ENCODE results near the gene TMBIM4.

The TMBIM4 gene

DNA sequence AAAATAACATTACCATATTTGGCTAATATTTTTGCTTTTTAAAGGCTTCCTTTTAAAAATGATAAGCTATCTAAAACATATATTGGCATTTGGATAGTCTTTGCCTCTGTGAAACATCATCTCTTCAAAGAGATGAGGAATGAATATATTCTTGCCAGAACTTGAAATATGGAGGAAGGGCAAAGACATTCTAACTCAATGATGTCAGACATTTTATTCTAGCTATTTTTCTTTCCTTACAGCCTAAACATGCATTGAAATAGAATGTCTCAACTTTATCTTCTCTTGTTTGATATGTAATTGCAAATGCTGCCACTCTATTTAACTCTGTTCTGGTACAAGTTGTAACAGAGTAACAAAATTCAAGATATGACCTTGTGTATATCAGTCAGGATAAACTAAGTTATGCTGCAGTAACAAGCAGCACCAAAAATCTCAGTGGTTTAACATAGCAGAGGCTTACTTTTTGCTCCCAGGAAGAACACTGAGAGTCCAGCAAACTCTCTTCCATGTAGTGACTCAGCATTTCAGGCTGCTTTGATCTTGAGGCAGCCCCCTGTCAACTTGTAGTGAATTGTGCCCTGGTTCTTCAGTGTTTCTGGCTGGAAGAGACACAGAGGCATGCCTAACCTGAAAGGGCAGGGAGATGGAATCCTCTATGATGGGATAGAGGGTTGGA, 30.2 kb upstream of the TMBIM4 start:
- DNase-seq (ENCODE audit: insufficient read length, low spot score) (no peak), FAIRE-seq (no peak)
- TF ChIP-seq, protein P1, sequence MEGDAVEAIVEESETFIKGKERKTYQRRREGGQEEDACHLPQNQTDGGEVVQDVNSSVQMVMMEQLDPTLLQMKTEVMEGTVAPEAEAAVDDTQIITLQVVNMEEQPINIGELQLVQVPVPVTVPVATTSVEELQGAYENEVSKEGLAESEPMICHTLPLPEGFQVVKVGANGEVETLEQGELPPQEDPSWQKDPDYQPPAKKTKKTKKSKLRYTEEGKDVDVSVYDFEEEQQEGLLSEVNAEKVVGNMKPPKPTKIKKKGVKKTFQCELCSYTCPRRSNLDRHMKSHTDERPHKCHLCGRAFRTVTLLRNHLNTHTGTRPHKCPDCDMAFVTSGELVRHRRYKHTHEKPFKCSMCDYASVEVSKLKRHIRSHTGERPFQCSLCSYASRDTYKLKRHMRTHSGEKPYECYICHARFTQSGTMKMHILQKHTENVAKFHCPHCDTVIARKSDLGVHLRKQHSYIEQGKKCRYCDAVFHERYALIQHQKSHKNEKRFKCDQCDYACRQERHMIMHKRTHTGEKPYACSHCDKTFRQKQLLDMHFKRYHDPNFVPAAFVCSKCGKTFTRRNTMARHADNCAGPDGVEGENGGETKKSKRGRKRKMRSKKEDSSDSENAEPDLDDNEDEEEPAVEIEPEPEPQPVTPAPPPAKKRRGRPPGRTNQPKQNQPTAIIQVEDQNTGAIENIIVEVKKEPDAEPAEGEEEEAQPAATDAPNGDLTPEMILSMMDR (IDR thresholded peaks at IDR 0.05; ENCODE audit: insufficient read depth, missing control alignments): no peak

DNA sequence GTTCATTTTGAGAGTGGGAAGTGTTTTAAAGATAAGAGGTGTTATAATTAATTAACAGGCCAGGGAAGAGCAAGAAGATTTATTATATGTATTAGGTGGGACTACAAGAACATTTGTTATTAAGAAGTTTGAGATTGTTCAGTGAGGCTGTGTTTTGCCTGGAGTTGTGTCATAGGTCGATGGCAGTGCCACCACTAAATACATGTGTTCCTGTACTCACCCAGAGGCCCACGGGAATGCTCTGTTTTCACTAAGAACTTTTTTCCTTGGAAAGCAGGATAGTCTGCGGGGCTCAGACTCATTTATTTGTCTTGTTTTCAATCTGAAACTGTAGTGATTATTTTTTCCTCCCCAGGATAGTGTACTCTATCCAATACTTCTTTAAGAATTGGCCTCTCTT, 29.3 kb upstream of the TMBIM4 start:
- DNase-seq (ENCODE audit: insufficient read length, low spot score): no peak
- TF ChIP-seq, protein P1 (IDR thresholded peaks at IDR 0.05; ENCODE audit: insufficient read depth, missing control alignments): no peak
- no peak for FAIRE-seq

DNA sequence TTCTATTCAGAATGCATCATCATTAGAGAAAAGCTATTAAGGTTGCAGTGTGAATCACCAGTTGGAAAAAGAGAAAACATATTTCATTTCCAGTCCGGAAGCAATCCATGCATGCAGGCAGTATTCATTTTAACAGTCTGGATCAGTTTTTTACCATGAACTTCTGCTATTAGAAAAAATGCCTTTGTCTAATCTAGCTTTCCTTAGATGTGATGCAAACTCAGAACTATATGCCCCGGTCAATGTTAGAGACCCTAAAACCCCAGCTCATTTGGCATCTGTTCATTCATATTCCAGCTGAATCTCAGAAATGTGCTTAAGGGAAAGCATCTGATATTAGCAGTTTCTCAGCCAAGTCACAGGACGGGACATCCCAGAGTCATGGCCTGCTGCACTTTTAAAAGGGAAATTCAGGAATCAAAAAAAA, 27.7 kb upstream of the TMBIM4 start:
- FAIRE-seq (no peak), DNase-seq (ENCODE audit: insufficient read length, low spot score) (no peak)
- TF ChIP-seq, protein P1 (IDR thresholded peaks at IDR 0.05; ENCODE audit: insufficient read depth, missing control alignments): no peak

DNA sequence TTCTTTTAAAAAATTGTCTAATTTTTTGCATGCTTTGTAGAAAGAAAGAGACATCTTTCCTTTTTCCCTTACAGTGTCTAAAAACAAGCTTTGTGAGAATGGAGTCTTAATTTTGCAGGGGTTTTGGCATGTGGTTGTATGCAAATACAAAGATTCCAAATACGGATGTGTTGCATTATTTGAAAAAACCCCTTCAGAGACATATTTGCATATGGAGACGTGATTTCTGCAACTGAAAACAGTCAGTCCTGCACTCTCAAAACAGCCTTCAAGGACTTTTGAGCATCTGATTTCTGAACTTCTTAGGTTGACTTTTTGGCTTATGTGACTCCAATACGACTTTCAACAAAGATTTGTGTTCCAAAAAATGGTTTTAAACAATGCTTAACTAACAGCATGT, 27.0 kb upstream of the TMBIM4 start:
- FAIRE-seq: no peak
- DNase-seq (ENCODE audit: insufficient read length, low spot score): no peak
- TF ChIP-seq, protein P1 (IDR thresholded peaks at IDR 0.05; ENCODE audit: insufficient read depth, missing control alignments): no peak

DNA sequence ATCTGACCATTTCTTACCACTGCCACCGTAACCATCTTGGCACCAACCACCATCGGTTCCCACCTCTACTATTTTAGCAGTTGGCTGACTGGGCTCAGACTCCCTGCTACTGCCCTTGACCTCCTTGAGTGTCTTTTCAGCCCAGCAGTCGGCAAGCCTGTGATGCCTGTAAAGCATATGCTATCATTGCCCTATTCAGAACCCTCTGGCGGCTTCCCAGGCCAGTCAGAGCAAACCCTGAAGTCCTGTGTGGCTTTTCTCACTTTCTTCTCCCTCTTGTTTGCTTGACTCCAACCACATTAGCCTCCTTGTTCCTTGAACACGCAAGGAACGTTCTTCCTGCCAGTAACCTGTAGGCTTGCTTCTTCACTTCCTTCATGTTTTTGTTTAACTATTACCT, 25.4 kb upstream of the TMBIM4 start:
- DNase-seq (ENCODE audit: insufficient read length, low spot score): no peak
- TF ChIP-seq, protein P1 (IDR thresholded peaks at IDR 0.05; ENCODE audit: insufficient read depth, missing control alignments): no peak
- FAIRE-seq: no peak

DNA sequence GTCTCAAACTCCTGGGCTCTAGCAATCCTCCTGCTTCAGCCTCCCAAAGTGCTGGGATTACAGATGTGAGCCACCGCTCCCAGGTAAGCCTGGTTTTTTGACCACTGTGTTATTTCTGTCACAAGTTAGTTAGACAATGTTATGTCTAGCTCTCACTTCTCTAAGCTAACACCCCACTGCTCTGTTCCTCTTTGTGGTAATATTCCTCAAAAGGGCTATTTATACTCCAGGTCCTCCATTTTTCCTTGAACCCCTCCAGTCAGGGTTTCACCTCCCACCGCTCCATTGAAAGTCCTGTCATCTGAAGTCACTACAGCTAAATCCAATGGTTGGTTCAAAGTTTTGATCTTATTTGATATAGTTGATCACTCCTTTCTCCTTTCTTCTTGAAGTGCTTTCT, 24.3 kb upstream of the TMBIM4 start:
- DNase-seq (ENCODE audit: insufficient read length, low spot score) (no peak), FAIRE-seq (no peak)
- TF ChIP-seq, protein P1 (IDR thresholded peaks at IDR 0.05; ENCODE audit: insufficient read depth, missing control alignments): no peak

DNA sequence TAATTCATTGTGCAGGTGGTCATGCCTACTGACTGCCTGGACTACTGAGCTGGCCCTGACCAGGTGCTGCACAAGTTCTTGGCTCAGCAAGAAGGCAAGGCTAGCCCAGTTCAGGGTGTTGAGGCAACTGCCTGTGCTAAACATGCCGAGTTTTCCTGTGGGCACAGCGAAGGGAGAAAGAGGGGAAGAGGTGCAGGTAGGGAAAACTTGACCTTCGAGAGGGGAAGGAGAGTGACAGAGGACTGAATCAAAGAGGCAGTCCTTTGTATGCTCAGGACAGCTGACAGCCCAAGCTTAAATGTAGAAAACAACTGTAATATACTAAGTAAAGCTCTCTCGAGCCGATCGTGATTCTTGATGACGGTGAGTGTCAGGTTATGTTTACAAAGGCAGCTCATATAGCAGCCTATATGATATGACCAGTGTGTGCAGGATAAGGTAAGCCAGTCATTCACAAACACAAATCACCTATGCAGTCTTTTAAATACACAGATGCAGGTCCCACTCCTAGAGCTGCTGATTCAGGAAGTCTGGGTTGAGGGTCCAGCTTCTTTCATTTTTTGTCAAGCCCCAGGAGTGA, 21.8 kb upstream of the TMBIM4 start:
- DNase-seq (ENCODE audit: insufficient read length, low spot score) (no peak), FAIRE-seq (no peak)
- TF ChIP-seq, protein P1 (IDR thresholded peaks at IDR 0.05; ENCODE audit: insufficient read depth, missing control alignments): no peak

Measured in D721Med (cell line).